Measurements from ENCODE around the gene ARSJ. TPM values are rescaled to one million over a fixed set of nuclear protein-coding genes. Genes with fewer than 3 reads are reported as not detected.

ARSJ gene
- total RNA-seq, 4 donors from 2014 or later, result 1.8 to 5.2 (median 2.8) TPM

GRCh38 chr4:113967687-113968086 lies 11.8 kb downstream of the ARSJ start:
- in situ Hi-C loops (cut with MboI; ENCODE audit: low pct_ligation_motif_present in 1 of 4, low pct_unique_long_range_greater_than_20kb in 1 of 4, low sequenced_read_pairs in 3 of 4), result loop anchor here in 1 of 4 donors (25.0 kb wide), 1 partner anchor 95 kb away; no protein-coding TSS in a partner anchor
- TF ChIP-seq POLR2A (IDR thresholded peaks at IDR 0.05) (no peak), EP300 (IDR thresholded peaks at IDR 0.05; ENCODE audit: low read depth) (no peak), POLR2AphosphoS5 (IDR thresholded peaks at IDR 0.05) (no peak), CTCF (IDR thresholded peaks at IDR 0.05) (no peak)
- Histone ChIP-seq H3K36me3 (no peaks in the 10 kb centered on the region), H3K27ac (no peak overlapping the region), H3K4me3 (no peak overlapping the region), H3K27me3 (no peaks in the 10 kb centered on the region), H3K9me3 (no peaks in the 10 kb centered on the region), H3K4me1 (peaks cover 0 to 4% (median 0%) of the 10 kb centered on the region in 4 donors)
- DNase-seq, result no peak
- intact Hi-C loops (cut with DNase I; ENCODE audit: low total_unique reads), result no loop called here

- no peaks in the 10 kb centered on the region for H3K9me3 ChIP-seq
- no peak for DNase-seq
- WGBS, 2 donors (ENCODE audit: low coverage in 1 of 2), result 77 to 92% methylated on average over 2 to 3 of the region's 3 CpGs
- H3K4me3 ChIP-seq, result no peak overlapping the region
- H3K27ac ChIP-seq, result no peak overlapping the region
- TF ChIP-seq EP300 (IDR thresholded peaks at IDR 0.05; ENCODE audit: low read depth) (no peak), POLR2AphosphoS5 (IDR thresholded peaks at IDR 0.05) (no peak), POLR2A (IDR thresholded peaks at IDR 0.05) (no peak), CTCF (IDR thresholded peaks at IDR 0.05) (no peak)
- H3K27me3 ChIP-seq, result no peaks in the 10 kb centered on the region
- H3K36me3 ChIP-seq, result no peaks in the 10 kb centered on the region
- peaks cover 0 to 45% (median 12%) of the 10 kb centered on the region in 4 donors for H3K4me1 ChIP-seq
- in situ Hi-C loops (cut with MboI; ENCODE audit: low pct_ligation_motif_present in 1 of 4, low pct_unique_long_range_greater_than_20kb in 1 of 4, low sequenced_read_pairs in 3 of 4) (loop anchor here in 1 of 4 donors (25.0 kb wide), 1 partner anchor 100 kb away; no protein-coding TSS in a partner anchor), intact Hi-C loops (cut with DNase I; ENCODE audit: low total_unique reads) (no loop called here)
These were observed 16.7 kb downstream of the ARSJ start for GRCh38 chr4:113962719-113963265.

- 63 to 64% methylated on average over 2 of the region's 2 CpGs for WGBS, 2 donors (ENCODE audit: low coverage in 1 of 2)
These were observed 17.5 kb downstream of the ARSJ start for GRCh38 chr4:113962016-113962347.

More at GRCh38 chr4:113962016-113962347, 17.5 kb downstream of the ARSJ start:
- TF ChIP-seq POLR2AphosphoS5 (IDR thresholded peaks at IDR 0.05), result no peak
- no peak for TF ChIP-seq POLR2A (IDR thresholded peaks at IDR 0.05)
- no peak for TF ChIP-seq CTCF (IDR thresholded peaks at IDR 0.05)
- no peak for TF ChIP-seq EP300 (IDR thresholded peaks at IDR 0.05; ENCODE audit: low read depth)
- DNase-seq, result no peak
- Histone ChIP-seq H3K27me3 (no peaks in the 10 kb centered on the region), H3K4me1 (peaks cover 0 to 46% (median 12%) of the 10 kb centered on the region in 4 donors), H3K9me3 (no peaks in the 10 kb centered on the region), H3K4me3 (no peak overlapping the region), H3K36me3 (no peaks in the 10 kb centered on the region), H3K27ac (peak overlapping the region in 1 of 4 donors; percentile 16)
- intact Hi-C loops (cut with DNase I; ENCODE audit: low total_unique reads), result no loop called here
- in situ Hi-C loops (cut with MboI; ENCODE audit: low pct_ligation_motif_present in 1 of 4, low pct_unique_long_range_greater_than_20kb in 1 of 4, low sequenced_read_pairs in 3 of 4), result loop anchor here in 1 of 4 donors (25.0 kb wide), 1 partner anchor 100 kb away; no protein-coding TSS in a partner anchor
